Stimulated activated CD8-positive, alpha-beta memory T cell treated with anti-CD3 and anti-CD28 coated beads, Interleukin-4, amount 100 ng/mL, for 4 hours (primary cell): Measurements from ENCODE around the gene SUN2.

ENCODE experiments used
- DNase-seq, 2 donors: peaks; one replicate each; pipeline ENCODE4 v3.0.0-alpha.2; 2020; ENCODE audit warnings: low read depth in 2 of 2, low spot score in 1 of 2

The SUN2 gene

DNA sequence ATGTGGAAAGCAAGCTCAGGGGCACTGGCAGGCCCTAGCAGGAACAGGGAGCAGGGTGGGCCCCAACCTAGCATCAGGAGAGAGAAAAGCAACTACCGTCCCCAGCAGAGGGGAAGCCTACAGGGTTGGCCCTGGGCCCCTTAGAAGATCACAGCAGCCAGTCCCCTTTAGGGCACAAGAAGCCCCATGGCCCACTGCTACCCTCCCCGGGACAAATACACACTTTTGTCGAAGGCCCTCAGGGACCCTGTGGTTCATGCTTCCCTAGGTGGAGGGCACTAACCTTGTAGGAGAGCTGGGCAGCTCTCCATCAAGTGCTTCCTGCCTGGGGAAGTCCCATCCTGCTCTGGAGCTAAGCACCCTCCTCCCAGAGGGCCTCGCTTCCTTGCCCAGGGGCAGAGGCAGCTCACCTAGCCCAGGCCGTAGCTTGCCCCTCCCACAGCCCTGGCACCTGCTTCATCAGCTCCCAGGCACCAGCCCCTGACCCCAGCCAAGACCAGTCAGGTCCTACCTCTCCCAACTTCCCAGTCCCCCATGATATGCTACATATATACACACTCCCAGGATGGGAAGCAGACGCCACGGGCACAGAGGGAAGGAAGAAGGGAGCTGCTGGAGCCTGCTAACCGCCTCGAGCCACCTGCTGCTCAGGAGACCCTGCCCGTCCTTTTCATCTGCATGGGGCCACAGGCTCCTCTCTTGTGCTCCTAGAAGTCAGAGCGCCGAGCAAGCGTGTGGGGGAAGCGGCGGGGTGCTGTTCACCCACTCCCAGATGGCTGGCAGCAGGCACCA lies 20.1 kb downstream of the SUN2 start:
- no peak for DNase-seq

DNA sequence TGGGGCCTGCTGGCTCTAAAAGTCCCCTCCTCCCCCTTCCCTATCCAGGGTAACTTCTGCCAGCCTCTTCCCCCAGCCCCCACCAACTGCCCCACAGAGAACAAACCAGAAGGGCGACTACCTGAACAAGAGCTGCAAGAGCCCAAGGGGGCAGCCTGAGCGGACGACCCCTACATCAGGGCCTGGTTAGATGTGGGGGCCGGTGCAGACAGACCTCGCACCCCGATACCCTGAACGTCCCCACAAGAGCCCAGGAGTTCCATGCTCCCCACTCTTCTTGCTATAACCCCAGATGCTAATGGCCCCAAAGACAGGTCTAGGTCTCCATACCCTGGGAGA lies 20.7 kb downstream of the SUN2 start:
- no peak for DNase-seq

GRCh38 chr22:38734421-38735100 lies 21.2 kb downstream of the SUN2 start:
- DNase-seq, result no peak

DNA sequence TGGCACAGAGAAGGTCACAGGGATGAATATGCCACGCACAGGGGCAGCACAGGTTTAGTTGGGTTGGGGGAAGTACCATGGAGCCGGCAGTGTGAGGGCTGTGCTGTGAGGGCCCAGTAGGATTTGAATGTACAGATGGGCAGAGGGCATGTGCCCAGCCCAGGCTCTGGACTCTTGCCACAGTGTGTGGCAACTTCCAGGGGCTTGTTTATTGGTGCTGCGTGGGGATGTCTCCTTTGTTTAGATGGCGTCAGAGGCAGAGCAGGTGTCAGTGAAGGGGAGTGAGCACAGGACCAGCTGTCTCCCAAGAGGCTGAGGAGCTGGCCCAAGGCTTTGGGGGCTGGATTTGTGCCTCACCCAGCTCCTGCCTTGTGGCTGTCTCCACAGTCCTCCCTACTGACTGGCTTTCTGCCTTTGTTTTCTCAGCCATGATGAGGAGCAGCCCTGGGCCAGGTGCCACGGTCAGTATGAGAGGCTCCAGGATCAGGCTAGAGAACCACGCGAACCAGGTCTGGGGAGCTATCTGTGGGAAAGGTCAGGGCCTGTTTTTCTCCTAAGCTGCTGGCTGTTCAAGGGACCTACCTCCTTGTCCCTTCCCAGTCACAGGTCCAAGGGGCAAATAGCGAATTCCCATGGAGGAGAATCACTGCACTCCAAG lies 21.9 kb downstream of the SUN2 start:
- no peak for DNase-seq

DNA sequence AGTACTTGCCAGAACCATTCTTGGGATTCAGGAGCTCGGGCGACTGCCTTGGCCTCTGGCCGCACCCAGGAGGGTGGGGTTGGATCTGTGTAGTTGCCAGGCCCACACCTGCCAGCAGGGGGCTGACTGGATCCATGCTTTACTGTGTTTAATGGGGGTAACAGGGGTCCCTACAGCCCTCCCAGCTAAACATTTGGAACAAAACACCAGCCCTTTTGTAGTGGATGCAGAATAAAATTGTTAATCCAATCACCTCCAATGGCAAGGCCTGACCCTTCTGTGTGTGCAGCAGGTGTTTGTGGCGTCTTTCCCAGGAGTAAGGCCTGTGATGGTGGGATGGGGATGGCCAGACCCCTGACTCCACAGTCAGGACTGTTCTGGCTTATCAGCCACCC lies 22.5 kb downstream of the SUN2 start:
- no peak for DNase-seq

DNA sequence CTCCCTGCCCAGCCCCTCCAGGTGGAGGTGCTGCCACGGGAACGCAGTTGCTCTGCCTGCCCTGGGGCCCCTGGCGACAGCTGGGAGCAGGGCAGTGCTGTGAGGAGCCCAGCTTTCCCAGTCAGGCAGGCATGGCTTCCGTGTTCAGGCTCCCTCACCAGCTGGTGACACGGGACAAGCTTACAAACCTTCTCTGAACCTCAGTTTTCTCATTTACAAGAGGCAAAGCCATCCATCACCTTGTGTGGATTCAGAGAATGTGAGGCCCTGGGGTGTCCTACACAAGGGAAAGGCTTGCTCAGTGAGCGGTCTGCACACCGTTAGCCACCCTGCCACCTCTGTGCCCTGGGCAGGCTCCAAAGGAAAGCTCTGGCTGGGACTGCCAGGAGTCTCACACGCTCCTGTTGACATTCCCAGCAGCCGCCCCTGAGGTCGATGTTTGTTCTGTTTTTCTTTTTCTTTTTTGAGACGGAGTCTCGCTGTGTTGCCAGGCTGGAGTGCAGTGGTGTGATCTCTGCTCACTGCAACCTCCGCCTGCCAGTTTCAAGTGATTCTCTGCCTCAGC lies 23.5 kb downstream of the SUN2 start:
- no peak for DNase-seq

GRCh38 chr22:38731703-38732161 lies 24.1 kb downstream of the SUN2 start:
- no peak for DNase-seq

- DNase-seq, result no peak
Observed at GRCh38 chr22:38730411-38730871, 25.4 kb downstream of the SUN2 start.

- DNase-seq, result no peak
Observed at GRCh38 chr22:38729946-38730345, 25.9 kb downstream of the SUN2 start.

GRCh38 chr22:38728871-38729796 lies 26.7 kb downstream of the SUN2 start:
- DNase-seq, result no peak

- no peak for DNase-seq
Observed at GRCh38 chr22:38727530-38728451, 28.0 kb downstream of the SUN2 start.

DNA sequence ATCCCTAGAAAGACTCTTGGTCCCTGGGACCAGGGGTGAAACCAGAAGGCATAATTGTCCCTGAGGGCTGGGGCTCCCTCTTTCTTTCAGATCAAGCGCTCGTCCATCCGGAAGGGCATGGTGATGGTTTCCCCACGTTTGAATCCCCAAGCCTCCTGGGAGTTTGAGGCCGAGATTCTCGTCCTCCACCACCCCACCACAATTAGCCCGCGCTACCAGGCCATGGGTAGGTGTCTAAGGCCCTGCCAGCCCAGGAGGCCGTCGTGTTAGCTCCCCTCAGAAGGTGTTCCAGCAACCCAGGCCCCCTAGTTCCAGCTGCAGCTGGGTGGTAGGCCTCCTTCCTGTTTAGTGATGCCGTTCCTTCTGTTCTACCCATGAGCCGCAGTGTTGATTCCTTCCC lies 28.7 kb downstream of the SUN2 start:
- DNase-seq, result no peak

DNA sequence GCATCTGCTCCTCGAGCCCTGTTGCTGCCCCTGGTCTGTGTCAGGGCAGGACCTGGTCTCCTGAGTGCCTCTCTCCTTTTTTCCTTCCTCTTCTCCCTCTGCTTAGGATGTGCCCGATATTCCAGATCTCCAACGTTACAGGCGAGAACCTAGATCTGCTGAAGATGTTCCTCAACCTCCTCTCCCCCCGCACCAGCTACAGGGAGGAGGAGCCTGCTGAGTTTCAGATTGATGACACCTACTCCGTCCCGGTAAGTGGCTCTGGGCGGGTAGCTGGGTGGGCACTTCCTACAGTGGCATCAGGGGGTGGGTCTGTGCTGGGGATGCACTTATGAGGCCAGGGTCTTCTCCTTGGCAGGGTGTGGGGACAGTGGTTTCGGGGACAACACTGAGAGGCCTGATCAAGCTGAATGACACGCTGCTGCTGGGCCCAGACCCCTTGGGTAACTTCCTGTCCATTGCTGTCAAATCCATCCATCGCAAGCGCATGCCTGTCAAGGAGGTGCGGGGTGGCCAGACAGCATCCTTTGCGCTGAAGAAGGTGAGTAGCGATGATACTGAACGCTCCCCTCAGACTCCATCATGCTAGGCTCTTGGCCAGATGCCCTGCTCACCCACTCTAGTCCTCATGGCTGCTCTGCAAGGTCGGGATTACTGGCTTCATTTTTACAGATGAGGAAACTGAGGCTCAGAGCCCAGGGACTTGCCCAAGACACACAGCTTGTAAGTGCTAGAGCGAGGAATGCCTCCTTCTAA lies 29.7 kb downstream of the SUN2 start:
- DNase-seq, result no peak

DNA sequence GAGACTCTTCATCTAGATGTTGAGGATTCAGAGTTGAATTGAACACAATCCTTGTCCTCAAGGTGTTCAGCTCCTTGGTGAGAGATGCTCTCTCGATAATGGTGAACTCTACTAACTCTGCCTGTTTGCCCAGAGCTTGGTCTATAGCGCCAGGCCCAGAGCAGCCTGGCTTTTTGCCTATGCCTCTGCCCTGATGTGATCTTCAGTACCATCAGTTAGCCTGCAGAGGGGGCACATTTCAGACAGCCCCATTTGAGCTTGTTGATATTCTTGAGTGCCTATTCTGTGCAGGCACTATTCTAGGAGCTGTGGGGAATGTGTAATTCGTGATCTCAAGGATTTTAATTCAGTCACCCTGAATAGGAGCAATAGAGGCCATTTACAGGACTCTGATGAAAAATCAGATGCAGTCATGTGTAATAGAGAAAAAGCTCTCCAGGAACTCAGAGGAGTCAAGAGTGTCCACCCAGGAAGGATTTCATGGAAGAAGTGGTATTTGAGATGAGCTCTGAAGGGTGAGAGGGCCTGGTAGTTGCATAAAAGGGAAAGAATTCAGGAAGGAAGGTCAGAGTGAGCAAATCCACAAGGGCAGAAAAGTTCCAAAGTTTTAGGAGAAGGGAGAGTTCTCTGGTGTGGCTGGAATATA lies 30.7 kb downstream of the SUN2 start:
- DNase-seq, result no peak

GRCh38 chr22:38724176-38724575 lies 31.6 kb downstream of the SUN2 start:
- DNase-seq, result no peak

DNA sequence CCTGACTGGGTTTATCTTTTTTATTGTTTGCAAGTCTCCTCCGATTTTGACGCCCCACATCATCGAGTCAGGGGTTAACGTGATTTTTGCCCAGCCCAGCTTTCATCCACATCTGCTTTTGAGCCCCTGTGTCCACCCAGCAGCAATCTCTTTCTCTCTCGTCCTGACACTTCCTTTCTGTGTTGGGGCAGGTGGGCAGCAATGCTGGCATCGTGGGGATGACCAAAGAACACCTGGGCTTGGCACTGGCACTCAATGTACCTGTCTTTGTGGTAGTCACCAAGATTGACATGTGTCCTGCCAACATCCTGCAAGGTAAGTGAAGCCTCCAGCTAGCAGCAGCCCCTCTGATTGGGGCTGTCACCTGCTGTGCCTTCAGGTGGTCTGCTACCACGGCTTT lies 34.2 kb downstream of the SUN2 start:
- no peak for DNase-seq

DNA sequence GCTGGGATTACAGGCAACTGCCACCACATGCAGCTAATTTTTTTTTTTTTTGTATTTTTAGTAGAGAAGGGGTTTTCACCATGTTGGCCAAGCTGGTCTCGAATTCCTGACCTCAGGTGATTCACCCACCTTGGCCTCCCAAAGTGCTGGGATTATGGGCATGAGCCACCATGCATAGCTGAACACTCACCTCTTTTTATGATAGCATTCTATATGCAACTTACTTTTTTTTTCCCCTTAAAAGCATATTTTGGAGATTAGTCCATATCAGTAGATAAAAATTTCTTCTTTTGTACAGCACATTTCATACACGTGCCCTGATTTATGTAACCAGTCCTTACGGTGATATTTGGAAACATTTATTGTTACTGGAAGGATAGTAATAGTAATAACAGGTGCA lies 35.4 kb downstream of the SUN2 start:
- DNase-seq, result no peak

- no peak for DNase-seq
Observed at GRCh38 chr22:38719196-38719595, 36.6 kb downstream of the SUN2 start.

DNA sequence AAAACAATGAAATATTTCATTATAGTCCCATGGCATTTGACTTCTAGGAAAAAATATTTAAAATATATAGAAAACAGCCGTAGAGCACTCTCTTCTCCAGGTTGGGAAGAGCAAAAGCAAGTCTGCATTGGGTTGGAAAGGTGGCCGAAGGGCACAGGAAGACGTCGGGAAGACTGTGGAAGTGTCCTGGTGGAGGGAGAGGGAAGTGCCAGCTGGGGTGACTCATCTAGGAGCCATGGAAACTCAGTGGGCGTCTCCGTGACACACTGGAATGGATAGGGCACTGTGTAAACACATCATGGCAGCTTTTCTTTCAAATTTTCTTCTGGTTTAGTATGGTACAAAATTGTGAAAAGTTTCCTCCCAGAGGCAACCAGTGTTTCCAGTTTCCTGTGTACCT lies 37.4 kb downstream of the SUN2 start:
- no peak for DNase-seq
